Hair follicle dermal papilla cell (primary cell): ENCODE data around the gene IMP3. TPM values are rescaled to one million over a fixed set of nuclear protein-coding genes. Genes with fewer than 3 reads are reported as not detected.

Source experiments
- total RNA-seq: library from RNA; depleted of rRNA; stranded (reverse); fragments of >200 nt; gene quantifications from 2 replicates; pipeline ENCODE4 v1.2.3, GENCODE V29; 2012

The IMP3 gene
- 54.2 and 72.1 TPM in 2 replicates for total RNA-seq

GRCh38 chr15:75639709-75640482 lies at the start of gene IMP3:
Gene IMP3, minus strand, starts transcription at chr15:75640224. Its CDS starts 56 bp downstream, at chr15:75640168.

GRCh38 chr15:75647370-75648155 lies 7.5 kb upstream of the IMP3 start, which contains the start of gene SNX33:
Gene SNX33, plus strand, starts transcription at chr15:75647912. Its CDS starts 1,191 bp downstream, at chr15:75649103.

DNA sequence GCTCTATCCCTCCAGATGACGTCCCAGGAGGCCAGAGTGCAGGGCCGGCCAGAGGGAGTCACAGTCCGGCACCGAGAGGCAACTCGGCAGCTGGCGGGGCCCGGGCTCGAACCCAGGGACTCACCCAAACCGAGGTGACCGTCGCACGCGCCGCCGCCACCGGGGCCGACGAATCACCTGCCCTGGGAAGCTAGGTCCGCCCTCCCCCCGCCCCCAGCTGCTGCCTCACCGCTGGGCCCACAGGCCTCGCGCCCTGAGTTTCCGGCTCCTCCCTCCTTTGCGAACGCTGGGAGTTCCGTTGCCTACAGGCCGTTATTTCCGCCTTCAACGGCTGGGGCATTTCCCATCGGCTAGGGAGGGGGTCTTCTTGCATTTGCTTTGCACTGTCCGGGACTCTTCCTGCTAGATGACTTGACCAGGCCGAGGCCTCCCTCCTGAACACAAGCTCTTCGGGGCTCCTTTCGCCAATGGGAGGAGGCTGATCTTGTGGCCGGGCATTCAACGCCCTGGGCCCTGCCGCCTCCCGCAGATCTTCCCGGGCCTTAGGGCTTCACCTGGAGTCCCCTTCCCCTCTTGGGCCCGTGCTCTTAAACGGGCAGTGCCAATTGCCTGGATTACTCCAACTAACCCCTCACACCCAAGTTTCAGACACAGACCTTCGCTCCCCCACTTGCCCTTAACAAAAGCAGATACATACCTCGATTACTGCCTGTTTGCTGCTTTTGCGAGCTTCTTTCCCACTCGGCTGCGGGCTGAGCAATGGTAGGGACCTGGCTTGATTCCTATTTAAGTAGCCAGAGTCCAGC lies 14.3 kb downstream of the IMP3 start, which contains the start of gene SNUPN:
Gene SNUPN, minus strand, starts transcription at position 184 of the 806 bp plus-strand sequence. CDS start 4,674 bp downstream, outside the sequence.

Other genes starting within 250 kb of the IMP3 start
- gene SIN3A, start 188.5 kb downstream of the IMP3 start, total RNA-seq = 39.1 and 56.3 TPM in 2 replicates
- 38.8 and 44.8 TPM in 2 replicates for gene PTPN9, start 60.9 kb downstream of the IMP3 start, total RNA-seq
- gene SNUPN, start 14.5 kb downstream of the IMP3 start, total RNA-seq = 31.7 and 33.9 TPM in 2 replicates
- 34.9 and 39.8 TPM in 2 replicates for gene SNX33, start 7.7 kb upstream of the IMP3 start, total RNA-seq
- 181 and 183 TPM in 2 replicates for gene CSPG4, start 72.6 kb upstream of the IMP3 start, total RNA-seq
- gene UBE2Q2, start 203.2 kb upstream of the IMP3 start, total RNA-seq = 62.1 and 62.9 TPM in 2 replicates